Brain microvascular endothelial cell (primary cell): ENCODE data around the gene PEX7.
"Not testable (repeated sequence)": the region's sequence is repeated elsewhere in the genome, so short reads cannot be mapped to it uniquely, and the experiment has no call there.

ENCODE experiments used
- DNase-seq: peaks from one replicate; pipeline ENCODE4 v3.0.0-alpha.2; 2020
- H3K27ac ChIP-seq: fragments of 250-450 bp; sonication (Bioruptor Pico); 2 replicates; pipeline ENCODE4 v1.5.1; 2020; ENCODE audit warnings: mild to moderate bottlenecking, moderate library complexity
- H3K27me3 ChIP-seq: fragments of 250-450 bp; sonication (Bioruptor Pico); replicated peaks from 2 replicates; pipeline ENCODE4 v1.5.1; 2020; ENCODE audit warnings: mild to moderate bottlenecking
- H3K36me3 ChIP-seq: fragments of 250-450 bp; sonication (Bioruptor Pico); replicated peaks from 2 replicates; pipeline ENCODE4 v1.5.1; 2020; ENCODE audit warnings: mild to moderate bottlenecking
- H3K4me3 ChIP-seq: 2 replicates; pipeline ENCODE4 v1.5.1; 2011; ENCODE audit warnings: low read depth, mild to moderate bottlenecking, control low read depth, low read length, moderate library complexity
- in situ Hi-C: cut with HindIII; loops from 2 replicates; pipeline ENCODE4 v1.10.0; 2017; ENCODE audit warnings: low sequenced_read_pairs, low pct_ligation_motif_present
- TF ChIP-seq, protein P1 (sequence below): IDR thresholded peaks from 2 replicates; pipeline ENCODE4 v1.5.1; 2011; ENCODE audit warnings: low read depth, mild to moderate bottlenecking, moderate library complexity, low read length, control low read depth, inconsistent platforms; ENCODE audit errors: missing control alignments

Gene PEX7

DNA sequence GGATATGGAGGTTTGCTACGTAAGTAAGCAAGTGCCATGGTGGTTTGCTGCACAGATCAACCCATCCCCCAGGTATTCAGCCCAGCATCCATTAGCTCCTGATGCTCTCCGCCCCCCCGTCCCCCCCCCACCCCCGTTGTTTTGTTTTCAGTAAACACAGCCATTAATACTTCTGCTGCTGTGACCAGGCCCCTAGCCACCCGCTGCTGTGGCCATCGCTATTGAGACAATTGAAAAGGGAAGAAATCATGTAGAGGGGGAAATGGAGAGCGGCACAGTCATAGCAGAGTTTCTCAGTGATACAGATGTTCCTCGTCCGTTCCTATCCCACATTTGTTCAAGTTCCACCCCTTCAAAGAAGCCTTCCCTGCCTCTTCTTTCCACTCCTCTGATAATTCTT, 124.6 kb downstream of the PEX7 start:
- no peak overlapping the region for H3K4me3 ChIP-seq
- no peaks in the 10 kb centered on the region for H3K36me3 ChIP-seq
- DNase-seq: no peak
- no peaks in the 10 kb centered on the region for H3K27me3 ChIP-seq
- in situ Hi-C loops: no loop called here
- TF ChIP-seq, protein P1, sequence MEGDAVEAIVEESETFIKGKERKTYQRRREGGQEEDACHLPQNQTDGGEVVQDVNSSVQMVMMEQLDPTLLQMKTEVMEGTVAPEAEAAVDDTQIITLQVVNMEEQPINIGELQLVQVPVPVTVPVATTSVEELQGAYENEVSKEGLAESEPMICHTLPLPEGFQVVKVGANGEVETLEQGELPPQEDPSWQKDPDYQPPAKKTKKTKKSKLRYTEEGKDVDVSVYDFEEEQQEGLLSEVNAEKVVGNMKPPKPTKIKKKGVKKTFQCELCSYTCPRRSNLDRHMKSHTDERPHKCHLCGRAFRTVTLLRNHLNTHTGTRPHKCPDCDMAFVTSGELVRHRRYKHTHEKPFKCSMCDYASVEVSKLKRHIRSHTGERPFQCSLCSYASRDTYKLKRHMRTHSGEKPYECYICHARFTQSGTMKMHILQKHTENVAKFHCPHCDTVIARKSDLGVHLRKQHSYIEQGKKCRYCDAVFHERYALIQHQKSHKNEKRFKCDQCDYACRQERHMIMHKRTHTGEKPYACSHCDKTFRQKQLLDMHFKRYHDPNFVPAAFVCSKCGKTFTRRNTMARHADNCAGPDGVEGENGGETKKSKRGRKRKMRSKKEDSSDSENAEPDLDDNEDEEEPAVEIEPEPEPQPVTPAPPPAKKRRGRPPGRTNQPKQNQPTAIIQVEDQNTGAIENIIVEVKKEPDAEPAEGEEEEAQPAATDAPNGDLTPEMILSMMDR: no peak
- no peak overlapping the region for H3K27ac ChIP-seq

DNA sequence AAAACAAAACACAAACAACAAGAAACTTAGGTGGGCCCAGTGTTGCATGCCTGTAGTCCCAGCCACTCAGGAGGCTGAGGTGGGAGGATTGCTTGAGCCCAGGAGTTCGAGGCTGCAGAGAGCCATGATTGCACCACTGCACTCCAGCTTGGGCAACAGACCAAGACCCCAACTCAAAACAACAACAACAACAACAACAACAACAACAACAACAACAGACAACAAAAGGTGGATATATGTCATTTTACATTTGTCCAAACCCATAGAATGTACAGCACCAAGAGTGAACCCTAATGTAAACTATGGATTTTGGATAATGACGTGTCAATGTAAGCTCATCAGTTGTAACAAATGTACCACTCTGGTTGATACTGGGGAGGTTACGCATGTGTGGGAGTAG, 127.6 kb downstream of the PEX7 start:
- in situ Hi-C loops, H3K27ac ChIP-seq, H3K36me3 ChIP-seq, DNase-seq, H3K27me3 ChIP-seq, H3K4me3 ChIP-seq: not testable (repeated sequence)

DNA sequence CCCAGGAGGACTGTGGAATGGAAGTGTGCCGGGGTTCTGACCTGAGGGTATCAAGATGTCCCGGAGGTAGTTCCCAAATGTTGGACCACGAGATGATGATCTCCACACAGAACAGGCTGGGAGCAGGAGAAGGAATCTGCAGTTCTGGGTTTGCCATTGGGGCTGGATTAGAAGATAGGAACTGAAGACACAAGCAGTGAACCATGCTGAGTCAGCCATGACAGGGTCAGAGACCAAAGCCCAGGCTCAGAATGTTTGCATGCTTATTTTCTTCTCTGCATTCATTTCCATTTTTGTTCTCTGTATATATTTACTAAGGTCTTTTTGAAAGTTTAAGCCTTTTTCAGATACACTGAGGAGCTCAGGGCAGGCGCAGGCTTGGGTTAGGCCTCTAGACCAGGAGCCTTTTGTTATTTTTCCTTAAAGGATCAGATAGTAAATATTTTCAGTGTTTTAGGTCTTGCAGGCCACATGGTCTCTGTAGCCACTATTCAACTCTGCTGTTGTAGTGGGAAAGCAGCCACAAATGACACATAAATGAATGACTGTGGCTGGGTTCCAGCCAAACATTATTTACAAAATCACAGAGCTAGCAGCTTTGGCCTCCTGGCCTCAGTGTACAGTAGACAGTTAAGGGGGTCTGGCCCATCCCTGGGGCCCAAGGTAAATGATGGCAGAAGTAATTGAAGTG, 128.2 kb downstream of the PEX7 start:
- TF ChIP-seq, protein P1: no peak
- in situ Hi-C loops: no loop called here
- peak; percentile 20 for DNase-seq
- no peak overlapping the region for H3K4me3 ChIP-seq
- no peaks in the 10 kb centered on the region for H3K36me3 ChIP-seq
- H3K27me3 ChIP-seq: no peaks in the 10 kb centered on the region
- H3K27ac ChIP-seq: no peak overlapping the region

DNA sequence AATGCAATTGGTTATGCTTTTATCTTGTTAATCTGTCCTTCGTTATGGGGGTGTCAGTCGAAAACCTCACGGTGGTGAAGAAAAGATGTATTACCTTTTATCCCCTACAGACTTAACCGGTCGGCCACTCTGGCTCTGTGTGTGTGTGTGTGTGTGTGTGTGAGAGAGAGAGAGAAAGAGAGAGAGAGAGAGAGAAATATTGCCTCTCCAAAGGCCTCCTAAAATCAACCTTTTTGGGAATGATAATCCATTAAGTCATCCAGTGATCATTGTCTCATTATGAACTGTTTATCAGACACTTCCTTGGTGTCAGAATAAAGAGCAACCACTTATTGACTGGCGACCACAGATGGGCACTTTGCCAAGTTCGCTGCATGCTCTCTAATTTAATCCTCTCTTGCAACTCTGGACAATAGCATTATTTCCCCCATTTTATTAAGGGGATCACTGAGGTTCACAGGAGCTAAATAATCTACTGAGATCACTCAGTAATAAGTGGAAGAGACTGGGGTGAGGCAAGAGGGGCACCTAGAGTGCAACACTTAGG, 130.4 kb downstream of the PEX7 start:
- H3K27me3 ChIP-seq: no peaks in the 10 kb centered on the region
- H3K27ac ChIP-seq: no peak overlapping the region
- no peak overlapping the region for H3K4me3 ChIP-seq
- TF ChIP-seq, protein P1: no peak
- in situ Hi-C loops: no loop called here
- no peak for DNase-seq
- H3K36me3 ChIP-seq: no peaks in the 10 kb centered on the region

DNA sequence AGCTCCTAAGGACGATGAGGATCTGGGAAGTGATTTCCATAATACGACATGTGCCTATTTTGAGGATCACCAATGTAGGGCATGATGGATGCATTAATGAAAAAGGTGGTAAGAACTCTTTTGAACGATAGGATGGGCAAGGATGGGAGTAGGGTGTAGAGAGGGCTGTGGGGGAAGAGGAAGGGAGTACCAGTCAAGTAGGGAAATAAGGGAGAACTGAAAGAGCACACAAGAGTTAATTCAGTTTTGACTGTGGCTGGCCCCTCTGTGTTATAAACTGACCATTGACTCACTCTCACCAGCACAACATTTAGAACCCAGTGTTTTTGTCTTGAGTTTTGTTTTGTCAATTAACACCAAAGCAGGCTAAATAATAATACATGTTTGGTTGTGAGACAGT, 132.7 kb downstream of the PEX7 start:
- no peak for DNase-seq
- Histone ChIP-seq H3K27me3 (no peaks in the 10 kb centered on the region), H3K36me3 (no peaks in the 10 kb centered on the region), H3K27ac (no peak overlapping the region), H3K4me3 (no peak overlapping the region)
- in situ Hi-C loops: no loop called here
- TF ChIP-seq, protein P1: no peak

DNA sequence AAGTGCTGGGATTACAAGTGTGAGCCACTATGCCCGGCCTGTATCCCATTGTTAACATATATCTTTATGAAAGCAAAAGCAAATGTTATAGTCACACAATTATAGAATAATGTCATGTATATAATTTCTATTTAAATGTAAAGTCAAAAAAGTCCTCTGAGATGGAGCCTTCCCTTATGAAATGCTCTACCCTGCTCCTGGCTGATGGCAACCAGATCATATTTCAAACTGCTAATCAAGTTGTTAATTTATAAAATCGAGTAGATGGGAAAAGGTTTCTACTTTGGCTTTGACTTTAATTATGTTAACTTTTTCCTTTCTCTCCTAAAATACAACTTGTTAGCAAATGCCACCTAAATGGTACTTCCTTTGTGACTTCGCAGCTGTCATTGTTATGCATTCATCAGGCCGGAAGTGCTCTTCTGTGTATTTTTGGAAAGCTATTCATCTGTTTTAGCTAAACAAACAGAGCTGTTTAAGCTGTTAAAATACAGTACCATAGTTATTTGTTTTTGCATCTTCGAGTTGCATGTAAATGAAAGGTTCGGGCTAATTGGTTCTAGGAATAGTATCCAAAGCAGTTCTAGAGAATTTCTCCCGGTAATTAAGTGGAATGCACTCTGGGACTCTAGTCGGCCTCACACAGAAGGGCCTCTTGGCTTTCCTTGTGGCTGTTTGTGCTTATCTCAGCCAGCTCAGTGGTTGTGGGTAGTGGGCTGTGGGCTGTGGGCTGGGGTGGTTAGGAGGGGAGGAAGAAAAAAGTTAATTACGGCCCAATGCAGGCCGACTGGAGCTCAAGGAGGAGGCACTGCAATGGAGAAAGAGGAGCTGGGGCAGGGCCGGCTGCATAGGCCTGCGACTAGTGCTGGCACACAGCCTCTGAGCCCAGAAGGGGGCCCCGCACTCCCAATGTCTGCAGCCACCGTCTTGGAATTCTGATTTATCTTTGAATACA, 134.5 kb downstream of the PEX7 start:
- in situ Hi-C loops: no loop called here
- H3K36me3 ChIP-seq: no peaks in the 10 kb centered on the region
- DNase-seq: no peak
- H3K27ac ChIP-seq: no peak overlapping the region
- no peaks in the 10 kb centered on the region for H3K27me3 ChIP-seq
- H3K4me3 ChIP-seq: no peak overlapping the region
- TF ChIP-seq, protein P1: peak; percentile 1
